Measurements from ENCODE around the gene GPR6.

The GPR6 gene

GRCh38 chr6:110018486-110018885 lies 40.4 kb downstream of the GPR6 start:
- no peak for TF ChIP-seq CTCF (IDR thresholded peaks at IDR 0.05; ENCODE audit: extremely low read depth, missing control alignments)

GRCh38 chr6:110020888-110021287 lies 42.8 kb downstream of the GPR6 start:
- TF ChIP-seq CTCF (IDR thresholded peaks at IDR 0.05; ENCODE audit: extremely low read depth, missing control alignments): no peak
- DNase-seq (ENCODE audit: low spot score): no peak

More at GRCh38 chr6:110018486-110018885, 40.4 kb downstream of the GPR6 start:
- DNase-seq (ENCODE audit: low spot score): no peak

GRCh38 chr6:110029144-110029543 lies 51.0 kb downstream of the GPR6 start:
- no peak for TF ChIP-seq CTCF (IDR thresholded peaks at IDR 0.05; ENCODE audit: extremely low read depth, missing control alignments)
- no peak for DNase-seq (ENCODE audit: low spot score)

Measured in GM20000 (cell line).